Suprapubic skin (tissue), 4 donors: ENCODE results near the gene STK24.

ENCODE experiments used
- CTCF ChIP-seq, 2 donors: fragments of 200-600 bp in 1 of 2; fragments of 450-650 bp in 1 of 2; sonication (generic) in 1 of 2; IDR thresholded peaks; one replicate each; pipeline ENCODE4 v1.5.1; 2016 to 2019; ENCODE audit warnings: antibody characterized with exemption in 2 of 2, mild to moderate bottlenecking in 1 of 2, moderate library complexity in 1 of 2
- EP300 ChIP-seq: sonication (generic); formaldehyde crosslinking; IDR thresholded peaks from one replicate; pipeline ENCODE4 v1.6.1; 2017; ENCODE audit warnings: antibody characterized with exemption
- POLR2AphosphoS5 ChIP-seq, 3 donors: sonication (generic); formaldehyde crosslinking; IDR thresholded peaks; one replicate each; pipeline ENCODE4 v1.6.1; 2017; ENCODE audit warnings: antibody characterized with exemption in 3 of 3

- TF ChIP-seq EP300 (no peak), CTCF (IDR thresholded peaks at IDR 0.05) (no peak), POLR2AphosphoS5 (IDR thresholded peaks at IDR 0.05) (no peak)
Measured at GRCh38 chr13:98474292-98474691, 102.6 kb downstream of the STK24 start.
